ENCODE data around the gene IP6K1. TPM values are rescaled to one million over a fixed set of nuclear protein-coding genes. Genes with fewer than 3 reads are reported as not detected.

The IP6K1 gene
- total RNA-seq, 1 experiment from 2014 or later = 32.2 TPM

DNA sequence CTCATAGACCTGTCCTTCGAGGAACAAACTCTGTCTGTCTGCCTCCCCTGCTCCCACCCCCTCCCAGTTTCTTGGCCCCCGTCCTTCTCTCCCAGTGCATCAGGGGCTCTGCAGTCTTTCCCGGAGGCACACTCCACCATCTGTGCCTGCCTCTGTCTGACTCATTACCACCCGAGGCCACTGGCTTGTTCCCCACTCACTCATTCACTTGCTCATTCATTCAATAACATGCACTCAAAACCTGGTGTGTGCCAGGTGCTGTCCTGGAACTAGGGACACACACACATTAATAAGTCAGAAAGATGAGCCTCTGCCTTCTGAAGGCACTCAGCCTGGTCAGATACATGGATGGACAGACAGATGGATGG is 79.2 kb downstream of the IP6K1 start (continued):
- no peak for TF ChIP-seq OVOL2 (CRISPR knock-in tag; IDR thresholded peaks at IDR 0.05; ENCODE audit: borderline replicate concordance)
- TF ChIP-seq TEAD1 (CRISPR knock-in tag; IDR thresholded peaks at IDR 0.05) = no peak
- TF ChIP-seq, protein P1, sequence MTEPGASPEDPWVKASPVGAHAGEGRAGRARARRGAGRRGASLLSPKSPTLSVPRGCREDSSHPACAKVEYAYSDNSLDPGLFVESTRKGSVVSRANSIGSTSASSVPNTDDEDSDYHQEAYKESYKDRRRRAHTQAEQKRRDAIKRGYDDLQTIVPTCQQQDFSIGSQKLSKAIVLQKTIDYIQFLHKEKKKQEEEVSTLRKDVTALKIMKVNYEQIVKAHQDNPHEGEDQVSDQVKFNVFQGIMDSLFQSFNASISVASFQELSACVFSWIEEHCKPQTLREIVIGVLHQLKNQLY (CRISPR knock-in tag; IDR thresholded peaks at IDR 0.05) = no peak
- TF ChIP-seq HMGXB4 (CRISPR knock-in tag; IDR thresholded peaks at IDR 0.05) = no peak
- no peak for TF ChIP-seq RELA (CRISPR knock-in tag; IDR thresholded peaks at IDR 0.05; ENCODE audit: borderline replicate concordance)
- no peak for TF ChIP-seq PRRX2 (CRISPR knock-in tag; IDR thresholded peaks at IDR 0.05)
- TF ChIP-seq, protein P2, sequence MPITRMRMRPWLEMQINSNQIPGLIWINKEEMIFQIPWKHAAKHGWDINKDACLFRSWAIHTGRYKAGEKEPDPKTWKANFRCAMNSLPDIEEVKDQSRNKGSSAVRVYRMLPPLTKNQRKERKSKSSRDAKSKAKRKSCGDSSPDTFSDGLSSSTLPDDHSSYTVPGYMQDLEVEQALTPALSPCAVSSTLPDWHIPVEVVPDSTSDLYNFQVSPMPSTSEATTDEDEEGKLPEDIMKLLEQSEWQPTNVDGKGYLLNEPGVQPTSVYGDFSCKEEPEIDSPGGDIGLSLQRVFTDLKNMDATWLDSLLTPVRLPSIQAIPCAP (CRISPR knock-in tag; IDR thresholded peaks at IDR 0.05) = no peak
- TF ChIP-seq ZNF121 (CRISPR knock-in tag; IDR thresholded peaks at IDR 0.05) = no peak
- no peak for TF ChIP-seq GTF2I (CRISPR knock-in tag; conservative IDR thresholded peaks at IDR 0.05)
- TF ChIP-seq NR2C2 (CRISPR knock-in tag; IDR thresholded peaks at IDR 0.05) = no peak

DNA sequence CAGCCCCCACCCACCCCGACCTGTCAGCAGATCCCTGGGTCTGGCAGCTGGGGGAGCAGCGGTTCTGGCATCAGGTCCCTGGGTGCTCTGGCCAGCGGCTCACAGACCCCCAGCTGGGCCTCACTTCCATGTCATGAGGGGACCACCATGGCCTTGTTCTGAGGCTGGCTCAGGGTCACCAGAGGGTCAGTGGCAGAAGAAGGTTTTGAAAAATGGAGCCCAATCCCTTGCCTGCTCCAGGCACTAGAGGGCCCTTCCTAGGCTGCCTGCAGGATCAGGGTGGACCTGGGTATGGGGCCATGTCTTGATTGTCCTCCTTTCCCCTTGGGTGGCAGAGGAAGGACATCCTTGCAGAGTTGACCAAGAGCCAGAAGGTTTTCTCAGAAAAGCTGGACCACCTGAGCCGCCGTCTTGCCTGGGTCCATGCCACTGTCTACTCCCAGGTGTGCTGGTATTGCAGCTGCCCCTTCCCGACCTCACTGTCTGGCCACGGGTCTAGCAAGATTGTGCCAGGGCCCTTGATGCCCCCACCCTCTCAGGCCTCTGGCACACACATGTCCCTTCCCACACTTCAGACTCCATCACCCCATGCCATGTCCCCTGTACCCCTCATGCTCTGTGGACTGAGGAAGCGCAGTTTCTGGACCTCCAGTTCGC is 79.8 kb downstream of the IP6K1 start:
- peaks cover 8% of the 10 kb centered on the region; the same call in 1 of the 2 replicates for H3K4me1 Mint-ChIP-seq
- no peaks in the 10 kb centered on the region for H3K27me3 Mint-ChIP-seq (ENCODE audit: low read depth)
- ChIA-PET POLR2A (interaction anchor here (1.0 kb wide), 1 partner anchor 18 kb away, joined by 3 read pairs; no protein-coding TSS in a partner anchor), CTCF (no interaction called here)
- peaks cover under 1% of the 10 kb centered on the region for H3K36me3 Mint-ChIP-seq
- no peaks in the 10 kb centered on the region for H3K9me3 Mint-ChIP-seq
- no peak overlapping the region for H3K27ac Mint-ChIP-seq
- ATAC-seq = no peak
- no peak overlapping the region for H3K4me3 Mint-ChIP-seq
- TF ChIP-seq IRF2 (CRISPR knock-in tag; IDR thresholded peaks at IDR 0.05; ENCODE audit: borderline replicate concordance, low read depth) (no peak), ZNF263 (CRISPR knock-in tag; IDR thresholded peaks at IDR 0.05; ENCODE audit: low read depth) (no peak), ZNF425 (CRISPR knock-in tag; conservative IDR thresholded peaks at IDR 0.05) (no peak), HMGA2 (CRISPR knock-in tag; IDR thresholded peaks at IDR 0.05) (no peak), ZMAT4 (CRISPR knock-in tag; IDR thresholded peaks at IDR 0.05) (no peak), ZNF281 (CRISPR knock-in tag; IDR thresholded peaks at IDR 0.05) (no peak), RELA (CRISPR knock-in tag; IDR thresholded peaks at IDR 0.05; ENCODE audit: borderline replicate concordance) (no peak), USF1 (CRISPR knock-in tag; IDR thresholded peaks at IDR 0.05) (no peak)
- TF ChIP-seq, protein P3, sequence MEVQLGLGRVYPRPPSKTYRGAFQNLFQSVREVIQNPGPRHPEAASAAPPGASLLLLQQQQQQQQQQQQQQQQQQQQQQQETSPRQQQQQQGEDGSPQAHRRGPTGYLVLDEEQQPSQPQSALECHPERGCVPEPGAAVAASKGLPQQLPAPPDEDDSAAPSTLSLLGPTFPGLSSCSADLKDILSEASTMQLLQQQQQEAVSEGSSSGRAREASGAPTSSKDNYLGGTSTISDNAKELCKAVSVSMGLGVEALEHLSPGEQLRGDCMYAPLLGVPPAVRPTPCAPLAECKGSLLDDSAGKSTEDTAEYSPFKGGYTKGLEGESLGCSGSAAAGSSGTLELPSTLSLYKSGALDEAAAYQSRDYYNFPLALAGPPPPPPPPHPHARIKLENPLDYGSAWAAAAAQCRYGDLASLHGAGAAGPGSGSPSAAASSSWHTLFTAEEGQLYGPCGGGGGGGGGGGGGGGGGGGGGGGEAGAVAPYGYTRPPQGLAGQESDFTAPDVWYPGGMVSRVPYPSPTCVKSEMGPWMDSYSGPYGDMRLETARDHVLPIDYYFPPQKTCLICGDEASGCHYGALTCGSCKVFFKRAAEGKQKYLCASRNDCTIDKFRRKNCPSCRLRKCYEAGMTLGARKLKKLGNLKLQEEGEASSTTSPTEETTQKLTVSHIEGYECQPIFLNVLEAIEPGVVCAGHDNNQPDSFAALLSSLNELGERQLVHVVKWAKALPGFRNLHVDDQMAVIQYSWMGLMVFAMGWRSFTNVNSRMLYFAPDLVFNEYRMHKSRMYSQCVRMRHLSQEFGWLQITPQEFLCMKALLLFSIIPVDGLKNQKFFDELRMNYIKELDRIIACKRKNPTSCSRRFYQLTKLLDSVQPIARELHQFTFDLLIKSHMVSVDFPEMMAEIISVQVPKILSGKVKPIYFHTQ (CRISPR knock-in tag; IDR thresholded peaks at IDR 0.05) = no peak
- no peak for DNase-seq (ENCODE audit: low spot score)
